Measurements from ENCODE around the gene RPTOR.

The RPTOR gene

DNA sequence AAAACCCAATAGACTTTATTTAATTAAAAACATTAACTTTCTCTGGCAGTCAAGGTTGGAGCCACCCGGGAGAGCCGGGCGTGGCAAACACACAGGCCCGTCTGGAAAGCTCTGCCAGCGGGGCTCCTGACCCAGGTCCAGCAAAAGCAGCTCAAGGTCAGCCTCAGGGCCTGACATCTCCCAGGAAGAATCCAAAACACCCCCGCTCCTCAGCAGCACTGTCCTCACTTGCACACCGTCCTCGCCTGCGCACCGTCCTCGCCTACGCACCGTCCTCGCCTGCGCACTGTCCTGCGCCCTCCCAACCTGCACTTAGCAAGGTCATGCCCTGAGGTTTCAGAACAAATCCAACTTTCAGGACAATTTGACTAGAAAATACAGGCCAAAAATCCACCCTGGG, 31.4 kb upstream of the RPTOR start:
- ChIA-PET POLR2A (no interaction called here), CTCF (no interaction called here)
- no peak for TF ChIP-seq CTCF (IDR thresholded peaks at IDR 0.05; ENCODE audit: control extremely low read depth, extremely low read depth, low read depth, missing control alignments)
- no peak for DNase-seq (ENCODE audit: extremely low spot score)

DNA sequence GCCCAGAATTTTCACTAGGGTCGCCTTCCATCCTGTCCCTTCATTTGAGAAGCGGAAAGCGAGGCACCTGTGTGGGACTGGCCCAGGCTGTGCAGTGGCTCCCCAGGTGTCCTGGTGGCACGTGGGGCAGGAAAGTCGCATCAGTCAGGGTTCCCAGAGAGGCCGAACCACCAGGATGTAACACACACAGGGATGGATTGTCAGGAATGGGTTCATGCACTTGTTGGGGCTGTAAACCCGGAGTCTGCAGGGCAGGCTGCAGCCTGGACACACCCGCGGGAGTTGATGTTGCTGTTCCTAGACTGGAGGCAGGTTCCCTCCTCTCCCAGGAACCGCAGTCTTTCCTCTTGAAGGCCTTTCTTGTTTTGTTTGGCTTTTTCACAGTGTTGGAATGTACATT, 30.7 kb upstream of the RPTOR start:
- ChIA-PET CTCF (no interaction called here), POLR2A (no interaction called here)
- no peak for TF ChIP-seq CTCF (IDR thresholded peaks at IDR 0.05; ENCODE audit: control extremely low read depth, extremely low read depth, low read depth, missing control alignments)
- no peak for DNase-seq (ENCODE audit: extremely low spot score)

DNA sequence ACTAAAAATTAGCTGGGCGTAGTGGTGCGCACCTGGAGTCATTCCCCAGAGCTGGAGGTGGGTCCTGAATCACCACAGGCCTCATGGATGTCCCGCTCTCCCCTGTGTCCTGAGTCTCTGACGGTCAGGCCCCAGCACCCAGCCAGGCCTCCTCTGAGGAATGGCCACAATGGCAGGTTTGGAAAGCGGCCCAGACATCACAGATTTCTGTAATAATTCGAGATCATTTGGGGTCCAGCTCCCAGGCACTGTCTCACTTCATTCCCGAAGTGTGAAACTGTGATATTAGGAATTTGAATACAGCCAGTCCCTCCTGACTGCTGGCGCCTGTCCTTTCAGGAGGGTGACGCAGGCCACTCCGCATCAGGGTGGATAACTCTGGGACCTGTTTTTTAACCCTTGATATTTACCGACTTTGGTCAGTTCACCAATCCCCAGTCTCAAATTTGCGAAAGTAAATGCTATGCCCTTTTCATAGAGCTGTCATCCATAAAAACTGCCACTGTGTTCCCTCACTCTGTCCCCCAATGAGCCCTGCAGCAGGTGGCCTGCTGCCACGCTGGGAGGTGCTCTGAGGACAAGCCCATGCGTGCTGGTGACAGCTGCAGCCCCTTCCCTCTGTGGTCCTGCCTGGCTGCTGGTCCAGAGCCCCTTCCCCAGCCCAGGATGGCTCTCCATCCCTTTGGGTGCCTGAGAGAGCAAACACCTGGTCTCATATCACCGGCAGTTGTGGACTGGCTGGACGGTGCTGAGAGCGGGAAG, 28.3 kb upstream of the RPTOR start:
- ChIA-PET CTCF (no interaction called here), POLR2A (no interaction called here)
- TF ChIP-seq CTCF (IDR thresholded peaks at IDR 0.05; ENCODE audit: control extremely low read depth, extremely low read depth, low read depth, missing control alignments): no peak
- DNase-seq (ENCODE audit: extremely low spot score): no peak

- TF ChIP-seq CTCF (IDR thresholded peaks at IDR 0.05; ENCODE audit: control extremely low read depth, extremely low read depth, low read depth, missing control alignments): no peak
- CTCF ChIA-PET: no interaction called here
- POLR2A ChIA-PET: no interaction called here
- DNase-seq (ENCODE audit: extremely low spot score): no peak
Observed at GRCh38 chr17:80517641-80518040, 27.0 kb upstream of the RPTOR start.

DNA sequence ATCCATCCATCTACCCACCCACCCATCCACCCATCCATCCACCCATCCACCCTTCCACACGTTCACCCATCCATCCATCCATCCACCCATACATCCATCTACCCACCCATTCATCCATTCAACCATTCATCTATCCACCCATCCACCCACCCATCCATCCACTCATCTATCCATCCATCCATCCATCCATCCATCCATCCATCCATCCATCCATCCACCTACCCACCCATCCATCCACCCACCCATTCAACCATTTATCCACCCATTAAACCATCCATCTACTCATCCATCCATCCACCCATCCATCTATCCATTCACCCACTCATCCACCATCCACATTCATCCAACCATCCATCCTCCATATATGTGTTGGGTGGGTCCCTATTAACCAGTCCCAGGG, 26.2 kb upstream of the RPTOR start:
- CTCF ChIA-PET: no interaction called here
- POLR2A ChIA-PET: no interaction called here
- TF ChIP-seq CTCF (IDR thresholded peaks at IDR 0.05; ENCODE audit: control extremely low read depth, extremely low read depth, low read depth, missing control alignments): no peak
- DNase-seq (ENCODE audit: extremely low spot score): no peak

- TF ChIP-seq CTCF (IDR thresholded peaks at IDR 0.05; ENCODE audit: control extremely low read depth, extremely low read depth, low read depth, missing control alignments): no peak
- no peak for DNase-seq (ENCODE audit: extremely low spot score)
- POLR2A ChIA-PET: no interaction called here
- CTCF ChIA-PET: no interaction called here
Observed at GRCh38 chr17:80519091-80519781, 25.4 kb upstream of the RPTOR start.

Data from GM10248 (cell line).